ENCODE measurements around the gene NANOGP8. TPM values are rescaled to one million over a fixed set of nuclear protein-coding genes. Genes with fewer than 3 reads are reported as not detected.

The NANOGP8 gene
- polyA plus RNA-seq, 1 donor from 2014 or later = not detected

- no peak for TF ChIP-seq RAD21 (conservative IDR thresholded peaks at IDR 0.05)
- no peak for TF ChIP-seq CTCF (IDR thresholded peaks at IDR 0.05; ENCODE audit: poor library complexity, severe bottlenecking)
- TF ChIP-seq EZH2 (IDR thresholded peaks at IDR 0.05; ENCODE audit: borderline replicate concordance, insufficient read depth, low read length, poor library complexity, severe bottlenecking) = no peak
- TF ChIP-seq TAF1 (IDR thresholded peaks at IDR 0.05; ENCODE audit: low read depth) = no peak
- no peak for TF ChIP-seq SMC3 (conservative IDR thresholded peaks at IDR 0.05; ENCODE audit: poor library complexity)
- no peak for TF ChIP-seq MXI1 (conservative IDR thresholded peaks at IDR 0.05; ENCODE audit: poor library complexity, severe bottlenecking)
- TF ChIP-seq EP300 (conservative IDR thresholded peaks at IDR 0.05; ENCODE audit: poor library complexity, severe bottlenecking) = no peak
- no peak for TF ChIP-seq POLR2AphosphoS5 (IDR thresholded peaks at IDR 0.05)
- no peak for TF ChIP-seq REST (IDR thresholded peaks at IDR 0.05; ENCODE audit: borderline replicate concordance)
- H3K4me2 ChIP-seq (ENCODE audit: low read length) = no peak overlapping the region
- no peaks in the 10 kb centered on the region for H3K9me3 ChIP-seq (ENCODE audit: low read length)
- no peak overlapping the region for H3K27ac ChIP-seq (ENCODE audit: low read length)
- no peaks in the 10 kb centered on the region for H4K20me1 ChIP-seq (ENCODE audit: insufficient read depth)
- H3K36me3 ChIP-seq (ENCODE audit: insufficient read depth, low read length) = no peaks in the 10 kb centered on the region
- H3K27me3 ChIP-seq (ENCODE audit: insufficient read depth, low read depth, low read length) = no peaks in the 10 kb centered on the region
- no peak overlapping the region for H2AFZ ChIP-seq (ENCODE audit: low read depth, low read length)
- H3K9ac ChIP-seq (ENCODE audit: low read length) = no peak overlapping the region
- no peaks in the 10 kb centered on the region for H3F3A ChIP-seq (ENCODE audit: insufficient read depth, low read length, poor library complexity, severe bottlenecking)
- H3K4me3 ChIP-seq (ENCODE audit: low read length) = no peak overlapping the region
- H3K9me2 ChIP-seq (ENCODE audit: insufficient read depth, low read length) = no peaks in the 10 kb centered on the region
- H3K79me2 ChIP-seq (replicated peaks; ENCODE audit: insufficient read depth, low read length) = no peaks in the 10 kb centered on the region
Measured at GRCh38 chr15:35060591-35060990, 24.5 kb downstream of the NANOGP8 start.

- H3K79me2 ChIP-seq (replicated peaks; ENCODE audit: insufficient read depth, low read length) = no peaks in the 10 kb centered on the region
- H3K27me3 ChIP-seq (ENCODE audit: insufficient read depth, low read depth, low read length) = no peaks in the 10 kb centered on the region
- no peak overlapping the region for H3K4me2 ChIP-seq (ENCODE audit: low read length)
- TF ChIP-seq TAF1 (IDR thresholded peaks at IDR 0.05; ENCODE audit: low read depth) = no peak
- TF ChIP-seq MXI1 (conservative IDR thresholded peaks at IDR 0.05; ENCODE audit: poor library complexity, severe bottlenecking) = no peak
- TF ChIP-seq REST (IDR thresholded peaks at IDR 0.05; ENCODE audit: borderline replicate concordance) = no peak
- no peak for TF ChIP-seq EP300 (conservative IDR thresholded peaks at IDR 0.05; ENCODE audit: poor library complexity, severe bottlenecking)
- no peak for TF ChIP-seq RAD21 (conservative IDR thresholded peaks at IDR 0.05)
- TF ChIP-seq SMC3 (conservative IDR thresholded peaks at IDR 0.05; ENCODE audit: poor library complexity) = no peak
- no peak for TF ChIP-seq EZH2 (IDR thresholded peaks at IDR 0.05; ENCODE audit: borderline replicate concordance, insufficient read depth, low read length, poor library complexity, severe bottlenecking)
- TF ChIP-seq CTCF (IDR thresholded peaks at IDR 0.05; ENCODE audit: poor library complexity, severe bottlenecking) = no peak
- no peak for TF ChIP-seq POLR2AphosphoS5 (IDR thresholded peaks at IDR 0.05)
- no peaks in the 10 kb centered on the region for H3K9me2 ChIP-seq (ENCODE audit: insufficient read depth, low read length)
- H4K20me1 ChIP-seq (ENCODE audit: insufficient read depth) = no peaks in the 10 kb centered on the region
- no peak overlapping the region for H3K9ac ChIP-seq (ENCODE audit: low read length)
- no peak overlapping the region for H3K27ac ChIP-seq (ENCODE audit: low read length)
- no peak overlapping the region for H3K4me3 ChIP-seq (ENCODE audit: low read length)
- no peaks in the 10 kb centered on the region for H3F3A ChIP-seq (ENCODE audit: insufficient read depth, low read length, poor library complexity, severe bottlenecking)
- H2AFZ ChIP-seq (ENCODE audit: low read depth, low read length) = no peak overlapping the region
- H3K9me3 ChIP-seq (ENCODE audit: low read length) = no peaks in the 10 kb centered on the region
- no peaks in the 10 kb centered on the region for H3K36me3 ChIP-seq (ENCODE audit: insufficient read depth, low read length)
Measured at GRCh38 chr15:35058534-35059054, 26.5 kb downstream of the NANOGP8 start.
